Hepatocyte (in vitro differentiated cells): ENCODE results near the gene UBA1. TPM values are rescaled to one million over a fixed set of nuclear protein-coding genes. Genes with fewer than 3 reads are reported as not detected.

Source experiments
- DNase-seq: peaks from one replicate; pipeline ENCODE4 v3.0.0-alpha.2; 2016; ENCODE audit warnings: low spot score
- H2AFZ ChIP-seq: fragments of 200-600 bp; sonication (generic); 2 replicates; pipeline ENCODE4 v1.6.0; 2016; ENCODE audit warnings: antibody characterized with exemption, mild to moderate bottlenecking
- H3K27ac ChIP-seq: fragments of 200-600 bp; sonication (generic); 2 replicates; pipeline ENCODE4 v1.5.1; 2016; ENCODE audit warnings: mild to moderate bottlenecking
- H3K27me3 ChIP-seq: fragments of 200-600 bp; sonication (generic); 2 replicates; pipeline ENCODE4 v1.6.1; 2016
- H3K36me3 ChIP-seq: fragments of 200-600 bp; sonication (generic); replicated peaks from 2 replicates; pipeline ENCODE4 v1.5.1; 2016; ENCODE audit warnings: low read depth; ENCODE audit not compliant: insufficient read depth
- H3K4me1 ChIP-seq: fragments of 200-600 bp; sonication (generic); 2 replicates; pipeline ENCODE4 v1.5.1; 2016; ENCODE audit warnings: mild to moderate bottlenecking, moderate library complexity; ENCODE audit not compliant: insufficient read depth
- H3K4me2 ChIP-seq: fragments of 200-600 bp; sonication (generic); 2 replicates; pipeline ENCODE4 v1.6.0; 2016
- H3K4me3 ChIP-seq: fragments of 200-600 bp; sonication (generic); 2 replicates; pipeline ENCODE4 v1.5.1; 2016; ENCODE audit warnings: mild to moderate bottlenecking
- H3K79me2 ChIP-seq: fragments of 200-600 bp; sonication (generic); 2 replicates; pipeline ENCODE4 v1.6.0; 2017; ENCODE audit warnings: mild to moderate bottlenecking
- H3K9me2 ChIP-seq: fragments of 200-600 bp; sonication (generic); replicated peaks from 2 replicates; pipeline ENCODE4 v1.6.0; 2017; ENCODE audit warnings: mild to moderate bottlenecking; ENCODE audit not compliant: insufficient read depth
- H3K9me3 ChIP-seq: fragments of 200-600 bp; sonication (generic); 2 replicates; pipeline ENCODE4 v1.5.1; 2016; ENCODE audit warnings: low read depth, mild to moderate bottlenecking
- H4K20me1 ChIP-seq: fragments of 200-600 bp; sonication (generic); 2 replicates; pipeline ENCODE4 v1.6.0; 2016; ENCODE audit warnings: mild to moderate bottlenecking; ENCODE audit not compliant: insufficient read depth, poor library complexity, severe bottlenecking
- EZH2 ChIP-seq: fragments of 200-600 bp; sonication (generic); IDR thresholded peaks from 2 replicates; pipeline ENCODE4 v1.6.1; 2016; ENCODE audit warnings: antibody characterized with exemption, mild to moderate bottlenecking, borderline replicate concordance
- EZH2phosphoT487 ChIP-seq: fragments of 200-600 bp; sonication (generic); IDR thresholded peaks from one replicate; pipeline ENCODE4 v1.6.1; 2018; ENCODE audit warnings: antibody characterized with exemption, mild to moderate bottlenecking, low read depth, moderate library complexity; ENCODE audit not compliant: unreplicated experiment, severe bottlenecking
- WGBS: methylation state at CpG from one replicate; pipeline ENCODE4 v1.1.6; 2016; ENCODE audit warnings: low lambda C conversion rate; ENCODE audit errors: missing lambda C conversion rate; 5-methylcytosine and 5-hydroxymethylcytosine counted together
- polyA plus RNA-seq: library from polyadenylated mRNA; unstranded; fragments of >200 nt; fragmentation: Nextera tagmentation; extraction: Ambion mirVana; gene quantifications from 2 replicates; pipeline ENCODE4 v1.2.1, GENCODE V29; 2016
- total RNA-seq: library from RNA; depleted of rRNA; stranded (reverse); fragments of >200 nt; gene quantifications from 2 replicates; pipeline ENCODE4 v1.2.3, GENCODE V29; 2014
- TF ChIP-seq, protein P1 (sequence below): fragments of 200-600 bp; sonication (generic); IDR thresholded peaks from 2 replicates; pipeline ENCODE4 v1.5.1; 2016; ENCODE audit warnings: antibody characterized with exemption, mild to moderate bottlenecking; ENCODE audit not compliant: poor library complexity

UBA1 gene
- total and polyA plus RNA-seq, 2 experiments from 2014 or later = 236 to 253 TPM

DNA sequence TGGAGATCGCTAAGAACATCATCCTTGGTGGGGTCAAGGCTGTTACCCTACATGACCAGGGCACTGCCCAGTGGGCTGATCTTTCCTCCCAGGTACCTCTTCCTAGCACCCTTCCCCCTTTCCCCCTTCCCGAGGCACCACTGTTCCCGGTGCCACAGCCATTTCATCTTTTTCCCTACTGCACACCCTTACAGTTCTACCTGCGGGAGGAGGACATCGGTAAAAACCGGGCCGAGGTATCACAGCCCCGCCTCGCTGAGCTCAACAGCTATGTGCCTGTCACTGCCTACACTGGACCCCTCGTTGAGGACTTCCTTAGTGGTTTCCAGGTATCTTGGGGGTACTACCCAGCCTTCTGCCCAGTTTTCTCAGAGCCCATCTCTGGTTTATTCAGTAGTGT is 5.7 kb downstream of the UBA1 start:
- no peaks in the 10 kb centered on the region for H3K36me3 ChIP-seq
- no peak for DNase-seq
- no peaks in the 10 kb centered on the region for H3K9me3 ChIP-seq
- 96% methylated on average over 10 of the region's 10 CpGs for WGBS
- H3K27ac ChIP-seq = no peak overlapping the region
- H3K9me2 ChIP-seq = no peaks in the 10 kb centered on the region
- no peak for TF ChIP-seq EZH2phosphoT487
- TF ChIP-seq, protein P1, sequence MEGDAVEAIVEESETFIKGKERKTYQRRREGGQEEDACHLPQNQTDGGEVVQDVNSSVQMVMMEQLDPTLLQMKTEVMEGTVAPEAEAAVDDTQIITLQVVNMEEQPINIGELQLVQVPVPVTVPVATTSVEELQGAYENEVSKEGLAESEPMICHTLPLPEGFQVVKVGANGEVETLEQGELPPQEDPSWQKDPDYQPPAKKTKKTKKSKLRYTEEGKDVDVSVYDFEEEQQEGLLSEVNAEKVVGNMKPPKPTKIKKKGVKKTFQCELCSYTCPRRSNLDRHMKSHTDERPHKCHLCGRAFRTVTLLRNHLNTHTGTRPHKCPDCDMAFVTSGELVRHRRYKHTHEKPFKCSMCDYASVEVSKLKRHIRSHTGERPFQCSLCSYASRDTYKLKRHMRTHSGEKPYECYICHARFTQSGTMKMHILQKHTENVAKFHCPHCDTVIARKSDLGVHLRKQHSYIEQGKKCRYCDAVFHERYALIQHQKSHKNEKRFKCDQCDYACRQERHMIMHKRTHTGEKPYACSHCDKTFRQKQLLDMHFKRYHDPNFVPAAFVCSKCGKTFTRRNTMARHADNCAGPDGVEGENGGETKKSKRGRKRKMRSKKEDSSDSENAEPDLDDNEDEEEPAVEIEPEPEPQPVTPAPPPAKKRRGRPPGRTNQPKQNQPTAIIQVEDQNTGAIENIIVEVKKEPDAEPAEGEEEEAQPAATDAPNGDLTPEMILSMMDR = no peak
- no peak for TF ChIP-seq EZH2
- no peaks in the 10 kb centered on the region for H3K27me3 ChIP-seq
- H2AFZ ChIP-seq = no peak overlapping the region
- no peak overlapping the region for H3K4me3 ChIP-seq
- H3K4me2 ChIP-seq = no peak overlapping the region
- H3K4me1 ChIP-seq = peaks cover 43% of the 10 kb centered on the region
- peaks cover 47% of the 10 kb centered on the region for H4K20me1 ChIP-seq
- H3K79me2 ChIP-seq = peaks cover 79% of the 10 kb centered on the region

- Histone ChIP-seq H3K27me3 (no peaks in the 10 kb centered on the region), H3K4me1 (peaks cover 31% of the 10 kb centered on the region), H3K79me2 (peaks cover 68% of the 10 kb centered on the region), H3K9me2 (no peaks in the 10 kb centered on the region), H3K36me3 (no peaks in the 10 kb centered on the region), H3K4me2 (no peak overlapping the region), H3K4me3 (no peak overlapping the region), H3K9me3 (no peaks in the 10 kb centered on the region), H2AFZ (no peak overlapping the region), H4K20me1 (peaks cover 38% of the 10 kb centered on the region), H3K27ac (peak overlapping the region; percentile 60)
- DNase-seq = peak; percentile 55
- TF ChIP-seq EZH2 (no peak), EZH2phosphoT487 (no peak)
- TF ChIP-seq, protein P1 = no peak
- 88% methylated on average over 9 of the region's 9 CpGs for WGBS
Measured at GRCh38 chrX:47200385-47201150, 6.9 kb downstream of the UBA1 start.

GRCh38 chrX:47201345-47201944 is 7.8 kb downstream of the UBA1 start:
- H3K27me3 ChIP-seq = no peaks in the 10 kb centered on the region
- 78% methylated on average over 8 of the region's 9 CpGs for WGBS
- H3K9me2 ChIP-seq = no peaks in the 10 kb centered on the region
- H3K79me2 ChIP-seq = peaks cover 59% of the 10 kb centered on the region
- no peaks in the 10 kb centered on the region for H3K9me3 ChIP-seq
- peaks cover 22% of the 10 kb centered on the region for H3K4me1 ChIP-seq
- TF ChIP-seq, protein P1 = no peak
- no peak for TF ChIP-seq EZH2phosphoT487
- TF ChIP-seq EZH2 = no peak
- H3K27ac ChIP-seq = peak overlapping the region; percentile 43
- H2AFZ ChIP-seq = no peak overlapping the region
- H4K20me1 ChIP-seq = peaks cover 30% of the 10 kb centered on the region
- H3K4me2 ChIP-seq = no peak overlapping the region
- DNase-seq = no peak
- H3K36me3 ChIP-seq = no peaks in the 10 kb centered on the region
- H3K4me3 ChIP-seq = no peak overlapping the region
